Spleen (tissue), 3 donors: Measurements from ENCODE around the gene UTY.

Experiments used
- POLR2A ChIP-seq, 3 donors: fragments of 450-650 bp; IDR thresholded peaks; one replicate each; pipeline ENCODE4 v1.5.1; 2017; ENCODE audit warnings: antibody characterized with exemption in 3 of 3, mild to moderate bottlenecking in 1 of 3
- POLR2AphosphoS5 ChIP-seq, 3 donors: sonication (generic); formaldehyde crosslinking; IDR thresholded peaks; one replicate each; pipeline ENCODE4 v1.5.1; 2017; ENCODE audit warnings: antibody characterized with exemption in 3 of 3

GRCh38 chrY:13361656-13362636 is 117.9 kb downstream of the UTY start:
- TF ChIP-seq POLR2A (IDR thresholded peaks at IDR 0.05) (no peak), POLR2AphosphoS5 (IDR thresholded peaks at IDR 0.05) (no peak)
